Stomach (tissue), 9 donors: ENCODE measurements around the gene NIPAL3. TPM values are rescaled to one million over a fixed set of nuclear protein-coding genes. Genes with fewer than 3 reads are reported as not detected.

Source experiments
- DNase-seq, 2 donors: peaks; one replicate each; pipeline versions ENCODE4 v3.0.0 to v3.0.0-alpha.2; 2013 to 2019
- H3K27ac ChIP-seq, 5 donors: fragments of 200-600 bp in 4 of 5; sonication (generic) in 4 of 5; one replicate each; pipeline ENCODE4 v1.5.1; 2013 to 2019; ENCODE audit warnings: mild to moderate bottlenecking in 1 of 5, moderate library complexity in 1 of 5
- H3K27me3 ChIP-seq, 3 donors: fragments of 200-600 bp; sonication (generic); one replicate each; pipeline ENCODE4 v1.5.1; 2017 to 2019; ENCODE audit warnings: mixed run types in 1 of 3
- H3K36me3 ChIP-seq, 4 donors: fragments of 200-600 bp; sonication (generic); 1 replicate in 3 of 4; 2 replicates in 1 of 4; pipeline ENCODE4 v1.5.1; 2016 to 2019
- H3K4me1 ChIP-seq, 4 donors: fragments of 200-600 bp; sonication (generic); one replicate each; pipeline ENCODE4 v1.5.1; 2016 to 2019
- H3K4me3 ChIP-seq, 4 donors: fragments of 200-600 bp; sonication (generic) in 3 of 4; one replicate each; pipeline ENCODE4 v1.5.1; 2016 to 2019; ENCODE audit warnings: mild to moderate bottlenecking in 1 of 4
- H3K9me3 ChIP-seq, 4 donors: fragments of 200-600 bp; sonication (generic); one replicate each; pipeline ENCODE4 v1.5.1; 2016 to 2019
- CTCF ChIP-seq, 7 experiments: fragments of 450-650 bp in 4 of 7; fragments of 200-600 bp in 3 of 7; sonication (generic) in 3 of 7; IDR thresholded peaks; one replicate each; pipeline ENCODE4 v1.5.1; 2016 to 2019; ENCODE audit warnings: antibody characterized with exemption in 7 of 7, control low read depth in 2 of 7, mild to moderate bottlenecking in 1 of 7
- EP300 ChIP-seq: sonication (generic); formaldehyde crosslinking; IDR thresholded peaks from one replicate; pipeline ENCODE4 v1.6.1; 2017; ENCODE audit warnings: antibody characterized with exemption
- POLR2A ChIP-seq, 4 donors: fragments of 450-650 bp; IDR thresholded peaks; one replicate each; pipeline ENCODE4 v1.6.1; 2016; ENCODE audit warnings: antibody characterized with exemption in 4 of 4, control low read depth in 2 of 4, mild to moderate bottlenecking in 1 of 4, moderate library complexity in 1 of 4
- POLR2AphosphoS5 ChIP-seq, 3 donors: sonication (generic); formaldehyde crosslinking; IDR thresholded peaks; one replicate each; pipeline ENCODE4 v1.6.1; 2016; ENCODE audit warnings: antibody characterized with exemption in 3 of 3
- WGBS, 5 donors: extraction: QIAGEN DNeasy Blood & Tissue Kit in 3 of 5; methylation state at CpG; one replicate each; pipeline versions ENCODE4 v1.1.5 to v1.1.7; 2013 to 2018; 5-methylcytosine and 5-hydroxymethylcytosine counted together
- intact Hi-C: fragments of 100-400 bp; cut with DNase I; formaldehyde crosslinking; loops from one replicate; pipeline ENCODE4 v1.15.1; 2023; ENCODE audit warnings: low total_unique reads
- polyA plus RNA-seq, 3 donors: library from polyadenylated mRNA; stranded (reverse); fragments of 200-250 nt; gene quantifications; one replicate each; pipeline ENCODE4 v1.2.3, GENCODE V29; 2013
- total RNA-seq, 5 donors: library from RNA; depleted of rRNA; stranded (reverse); fragments of >200 nt; gene quantifications; one replicate each; pipeline versions ENCODE4 v1.1.0 to v1.2.3, GENCODE V29; 2014 to 2016
- donor health status: healthy with polysubstance abuse.
- donor health status: Bipolar disorder and iron deficiency.
- donor health status: healthy.

The NIPAL3 gene
- total and polyA plus RNA-seq, 8 donors = 3.2 to 122 (median 19.1) TPM

DNA sequence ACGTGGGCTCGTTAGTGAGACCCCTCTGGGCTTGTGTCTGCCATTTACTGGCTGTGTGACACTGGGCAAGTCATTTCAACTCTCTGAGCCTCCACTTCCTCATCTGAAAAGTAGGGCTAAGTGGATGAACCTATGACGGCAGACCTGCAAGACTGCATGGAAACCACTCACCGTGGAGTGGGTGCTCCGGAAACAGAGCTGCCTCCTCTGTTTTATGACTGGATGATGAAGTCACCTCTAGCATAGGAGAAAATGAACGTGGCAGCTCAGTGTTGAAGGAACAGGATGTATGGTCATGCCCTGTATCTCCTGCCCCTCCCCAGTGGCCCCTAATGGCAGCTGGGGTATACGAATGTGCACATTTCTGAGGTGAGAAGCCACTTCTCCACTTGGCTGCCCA, 42.6 kb upstream of the NIPAL3 start:
- no peaks in the 10 kb centered on the region for H3K27me3 ChIP-seq
- no peak for DNase-seq
- TF ChIP-seq EP300 (no peak), CTCF (IDR thresholded peaks at IDR 0.05) (no peak), POLR2AphosphoS5 (IDR thresholded peaks at IDR 0.05) (no peak), POLR2A (IDR thresholded peaks at IDR 0.05) (no peak)
- H3K4me1 ChIP-seq = no peaks in the 10 kb centered on the region
- 84 to 94% (median 89%) methylated on average over 7 of the region's 7 CpGs for WGBS, 5 donors
- H3K9me3 ChIP-seq = no peaks in the 10 kb centered on the region
- peaks cover 0 to 69% (median 37%) of the 10 kb centered on the region in 4 donors for H3K36me3 ChIP-seq
- intact Hi-C loops = no loop called here
- no peak overlapping the region for H3K27ac ChIP-seq
- no peak overlapping the region for H3K4me3 ChIP-seq

DNA sequence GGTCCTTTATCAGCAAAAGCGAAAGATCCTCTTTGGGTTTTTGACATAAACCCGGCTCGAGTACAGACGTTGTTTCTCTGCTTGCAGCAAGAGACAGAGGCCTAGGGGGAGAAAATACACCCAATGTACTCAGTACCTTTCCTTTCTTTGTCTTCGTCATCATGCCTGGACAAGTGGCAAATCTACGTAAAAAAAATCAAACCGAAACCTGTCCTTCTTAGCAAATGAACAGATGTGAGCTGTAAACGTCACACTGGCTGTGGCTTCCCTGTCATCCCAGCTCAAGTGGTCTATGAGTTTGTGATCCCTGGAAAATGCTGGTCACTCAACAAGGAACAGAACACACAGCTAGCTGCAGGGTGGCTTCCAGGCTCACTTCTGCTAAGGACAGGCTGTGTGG, 41.9 kb upstream of the NIPAL3 start:
- Histone ChIP-seq H3K36me3 (peaks cover 0 to 73% (median 40%) of the 10 kb centered on the region in 4 donors), H3K27ac (no peak overlapping the region), H3K27me3 (no peaks in the 10 kb centered on the region), H3K4me3 (no peak overlapping the region), H3K4me1 (no peaks in the 10 kb centered on the region), H3K9me3 (no peaks in the 10 kb centered on the region)
- 77 to 93% (median 90%) methylated on average over 8 of the region's 8 CpGs for WGBS, 5 donors
- TF ChIP-seq CTCF (IDR thresholded peaks at IDR 0.05) = no peak
- TF ChIP-seq POLR2AphosphoS5 (IDR thresholded peaks at IDR 0.05) = no peak
- no peak for TF ChIP-seq POLR2A (IDR thresholded peaks at IDR 0.05)
- TF ChIP-seq EP300 = no peak
- no peak for DNase-seq
- intact Hi-C loops = no loop called here

DNA sequence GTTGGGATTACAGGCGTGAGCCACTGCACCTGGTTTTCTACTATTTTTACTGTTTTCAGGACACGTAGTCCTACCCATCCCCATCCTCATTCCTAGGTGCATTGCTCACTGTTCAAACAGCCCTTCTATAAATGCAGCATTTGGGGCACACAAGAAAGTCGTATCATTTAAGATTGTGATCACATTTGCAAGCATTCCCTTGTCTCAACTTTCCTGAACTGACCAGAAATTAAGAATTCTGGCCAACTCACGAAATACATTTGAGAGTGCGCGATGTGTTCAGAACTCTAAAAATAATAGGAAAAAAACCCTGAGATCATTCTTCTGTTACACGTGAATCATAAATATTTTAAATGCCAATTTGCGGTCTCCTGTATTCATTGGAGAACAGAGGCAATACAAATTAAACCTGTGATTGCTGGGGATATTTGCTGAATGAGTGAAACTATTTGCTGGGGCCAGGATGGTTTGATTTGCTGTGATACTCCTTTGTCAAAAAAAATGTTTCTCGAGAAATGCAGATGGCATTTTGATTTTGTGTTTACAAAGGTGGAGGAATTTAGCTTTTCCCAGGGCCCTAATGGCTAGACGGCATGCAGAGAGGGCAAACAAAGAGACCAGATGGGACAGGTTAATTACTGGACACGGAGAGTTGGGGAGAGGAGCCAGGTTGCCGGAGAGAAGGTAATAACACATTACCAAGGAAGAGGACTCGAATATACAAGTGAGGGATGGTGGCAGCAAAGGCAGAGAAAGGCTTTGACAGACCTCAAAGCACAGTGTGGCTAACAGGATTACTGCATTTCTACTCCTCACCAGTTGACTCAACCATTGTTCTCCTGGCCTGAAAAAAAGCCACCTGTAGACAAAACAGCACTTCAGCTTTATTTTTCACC, 40.5 kb upstream of the NIPAL3 start:
- intact Hi-C loops = no loop called here
- peaks cover 0 to 72% (median 43%) of the 10 kb centered on the region in 4 donors for H3K36me3 ChIP-seq
- H3K27ac ChIP-seq = no peak overlapping the region
- H3K9me3 ChIP-seq = no peaks in the 10 kb centered on the region
- WGBS, 5 donors = 66 to 80% (median 69%) methylated on average over 13 of the region's 13 CpGs
- no peak for DNase-seq
- H3K4me1 ChIP-seq = peaks cover 0 to under 1% (median 0%) of the 10 kb centered on the region in 4 donors
- H3K4me3 ChIP-seq = no peak overlapping the region
- H3K27me3 ChIP-seq = no peaks in the 10 kb centered on the region
- no peak for TF ChIP-seq POLR2AphosphoS5 (IDR thresholded peaks at IDR 0.05)
- TF ChIP-seq POLR2A (IDR thresholded peaks at IDR 0.05) = no peak
- TF ChIP-seq EP300 = no peak
- TF ChIP-seq CTCF (IDR thresholded peaks at IDR 0.05) = no peak

DNA sequence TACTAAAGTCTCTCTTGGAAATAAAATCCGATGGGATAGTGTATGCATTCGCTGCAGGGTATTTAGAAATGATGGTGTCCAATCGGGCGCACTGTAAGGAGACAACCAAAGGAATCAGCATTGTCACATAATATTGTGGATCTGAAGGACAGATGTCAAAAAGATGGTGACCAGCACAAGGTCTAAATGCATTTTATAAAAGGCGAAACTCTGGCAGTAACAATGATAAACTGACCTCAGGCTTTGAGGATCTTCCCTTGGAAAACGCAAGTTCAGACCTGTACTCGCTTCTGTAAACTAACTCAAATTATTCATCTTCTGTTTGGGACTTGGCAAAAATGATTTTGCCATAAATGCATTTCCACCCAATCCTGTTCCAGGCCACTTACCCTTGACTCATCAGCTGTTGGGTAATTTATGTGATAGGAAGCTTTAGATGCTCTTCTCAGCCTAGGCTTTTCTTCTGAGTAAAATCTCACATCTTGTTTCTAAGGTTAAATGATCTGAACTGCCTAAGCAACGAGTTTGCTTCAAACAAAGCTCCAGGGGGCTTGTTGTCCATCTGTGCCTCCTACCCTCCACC, 35.8 kb upstream of the NIPAL3 start:
- H3K4me3 ChIP-seq = no peak overlapping the region
- DNase-seq = no peak
- TF ChIP-seq POLR2A (IDR thresholded peaks at IDR 0.05) (no peak), POLR2AphosphoS5 (IDR thresholded peaks at IDR 0.05) (no peak), EP300 (no peak), CTCF (IDR thresholded peaks at IDR 0.05) (no peak)
- no peaks in the 10 kb centered on the region for H3K27me3 ChIP-seq
- 80 to 89% (median 84%) methylated on average over 8 of the region's 8 CpGs for WGBS, 5 donors
- no peaks in the 10 kb centered on the region for H3K9me3 ChIP-seq
- peaks cover 0 to 23% (median 9%) of the 10 kb centered on the region in 4 donors for H3K4me1 ChIP-seq
- no peak overlapping the region for H3K27ac ChIP-seq
- intact Hi-C loops = no loop called here
- H3K36me3 ChIP-seq = peaks cover 0 to 58% (median 35%) of the 10 kb centered on the region in 4 donors
